HFF-Myc (cell line): Measurements from ENCODE around the gene TEX14.
A peak's percentile ranks its signal among the peaks of the same experiment; 100 is the strongest.

ENCODE experiments used
- DNase-seq: peaks from one replicate; pipeline ENCODE4 v3.0.0-alpha.2; 2011; ENCODE audit warnings: low read depth; ENCODE audit errors: extremely low read depth
- H3K4me3 ChIP-seq: replicated peaks from 2 replicates; pipeline ENCODE4 v1.5.1; 2011; ENCODE audit warnings: low read depth, mild to moderate bottlenecking, control low read depth, low read length
- CTCF ChIP-seq: IDR thresholded peaks from 2 replicates; pipeline ENCODE4 v1.5.1; 2012; ENCODE audit warnings: mild to moderate bottlenecking, low read depth, low read length, control low read depth; ENCODE audit errors: missing control alignments

Gene TEX14

GRCh38 chr17:58702045-58702476 is 10.2 kb upstream of the TEX14 start:
- no peak for DNase-seq
- no peak overlapping the region for H3K4me3 ChIP-seq
- no peak for TF ChIP-seq CTCF

GRCh38 chr17:58699771-58700170 is 7.9 kb upstream of the TEX14 start:
- no peak for DNase-seq
- TF ChIP-seq CTCF: no peak
- H3K4me3 ChIP-seq: no peak overlapping the region

- DNase-seq: no peak
- H3K4me3 ChIP-seq: no peak overlapping the region
- TF ChIP-seq CTCF: no peak
These were observed 3.0 kb upstream of the TEX14 start for GRCh38 chr17:58694826-58695225.

GRCh38 chr17:58694302-58694701 is 2.5 kb upstream of the TEX14 start:
- TF ChIP-seq CTCF: no peak
- H3K4me3 ChIP-seq: no peak overlapping the region; the same call in 1 of the 2 replicates
- DNase-seq: no peak

- no peak for DNase-seq
- TF ChIP-seq CTCF: no peak
- peak overlapping the region; percentile 79 for H3K4me3 ChIP-seq
These were observed 1.9 kb upstream of the TEX14 start for GRCh38 chr17:58693751-58694150.

GRCh38 chr17:58693208-58693607 is 1.4 kb upstream of the TEX14 start:
- H3K4me3 ChIP-seq: peak overlapping the region; percentile 79
- no peak for DNase-seq
- no peak for TF ChIP-seq CTCF
